Measurements from ENCODE around the gene PRDM16. TPM values are rescaled to one million over a fixed set of nuclear protein-coding genes. Genes with fewer than 3 reads are reported as not detected.

Gene PRDM16
- total and polyA plus RNA-seq, 3 donors from 2014 or later, result 2.1 to 5.6 (median 4.7) TPM

GRCh38 chr1:3244927-3245315 is 175.9 kb downstream of the PRDM16 start:
- Histone ChIP-seq H3K4me1 (no peaks in the 10 kb centered on the region), H3K27ac (no peak overlapping the region), H3K36me3 (ENCODE audit: low read depth, missing control alignments) (no peaks in the 10 kb centered on the region), H3K27me3 (no peaks in the 10 kb centered on the region), H3K9me3 (no peaks in the 10 kb centered on the region), H3K4me3 (no peak overlapping the region)
- no peak for TF ChIP-seq CTCF (IDR thresholded peaks at IDR 0.05)
- no peak for TF ChIP-seq POLR2A (IDR thresholded peaks at IDR 0.05)
- WGBS, 2 donors, result 91 to 94% methylated on average over 7 of the region's 7 CpGs
- intact Hi-C loops (cut with DNase I; ENCODE audit: low total_unique reads), result no loop called here
- DNase-seq, result no peak

GRCh38 chr1:3245344-3245743 is 176.3 kb downstream of the PRDM16 start:
- H3K27me3 ChIP-seq, result no peaks in the 10 kb centered on the region
- H3K4me1 ChIP-seq, result no peaks in the 10 kb centered on the region

GRCh38 chr1:3245768-3246167 is 176.8 kb downstream of the PRDM16 start:
- Histone ChIP-seq H3K36me3 (ENCODE audit: low read depth, missing control alignments) (no peaks in the 10 kb centered on the region), H3K27ac (no peak overlapping the region), H3K27me3 (no peaks in the 10 kb centered on the region), H3K4me1 (no peaks in the 10 kb centered on the region), H3K9me3 (no peaks in the 10 kb centered on the region), H3K4me3 (no peak overlapping the region)
- no peak for DNase-seq
- WGBS, 2 donors, result 68 to 80% methylated on average over 13 of the region's 13 CpGs
- TF ChIP-seq CTCF (IDR thresholded peaks at IDR 0.05) (no peak), POLR2A (IDR thresholded peaks at IDR 0.05) (no peak)
- intact Hi-C loops (cut with DNase I; ENCODE audit: low total_unique reads), result no loop called here

More at GRCh38 chr1:3245344-3245743, 176.3 kb downstream of the PRDM16 start:
- intact Hi-C loops (cut with DNase I; ENCODE audit: low total_unique reads), result no loop called here
- H3K27ac ChIP-seq, result no peak overlapping the region
- no peaks in the 10 kb centered on the region for H3K36me3 ChIP-seq (ENCODE audit: low read depth, missing control alignments)
- H3K4me3 ChIP-seq, result no peak overlapping the region
- TF ChIP-seq POLR2A (IDR thresholded peaks at IDR 0.05), result no peak
- TF ChIP-seq CTCF (IDR thresholded peaks at IDR 0.05), result no peak
- WGBS, 2 donors, result 71 to 86% methylated on average over 8 to 12 of the region's 12 CpGs
- no peak for DNase-seq
- H3K9me3 ChIP-seq, result no peaks in the 10 kb centered on the region

- no peak overlapping the region for H3K4me3 ChIP-seq
- H3K27me3 ChIP-seq, result no peaks in the 10 kb centered on the region
- no peaks in the 10 kb centered on the region for H3K36me3 ChIP-seq (ENCODE audit: low read depth, missing control alignments)
- no peak for DNase-seq
- TF ChIP-seq CTCF (IDR thresholded peaks at IDR 0.05) (no peak), POLR2A (IDR thresholded peaks at IDR 0.05) (no peak)
- no peaks in the 10 kb centered on the region for H3K9me3 ChIP-seq
- 65% methylated on average over 15 of the region's 16 CpGs; no CpG with 5 or more reads in 1 of the 2 donors for WGBS, 2 donors
- H3K4me1 ChIP-seq, result no peaks in the 10 kb centered on the region
- no peak overlapping the region for H3K27ac ChIP-seq
- intact Hi-C loops (cut with DNase I; ENCODE audit: low total_unique reads), result no loop called here
Observed at GRCh38 chr1:3246251-3246650, 177.2 kb downstream of the PRDM16 start.

GRCh38 chr1:3247521-3248121 is 178.6 kb downstream of the PRDM16 start:
- Histone ChIP-seq H3K27me3 (no peaks in the 10 kb centered on the region), H3K4me1 (no peaks in the 10 kb centered on the region), H3K9me3 (no peaks in the 10 kb centered on the region), H3K4me3 (peak overlapping the region; percentile 21 to 25), H3K27ac (peak overlapping the region; percentile 24 to 55), H3K36me3 (ENCODE audit: low read depth, missing control alignments) (no peaks in the 10 kb centered on the region)
- WGBS, 2 donors, result 4 to 6% methylated on average over 43 to 54 of the region's 55 CpGs
- no peak for DNase-seq
- intact Hi-C loops (cut with DNase I; ENCODE audit: low total_unique reads), result no loop called here
- TF ChIP-seq CTCF (IDR thresholded peaks at IDR 0.05) (no peak), POLR2A (IDR thresholded peaks at IDR 0.05) (no peak)

Measured in testis (tissue), 3 donors.